Caco-2 (cell line): ENCODE measurements around the gene FNBP1. TPM values are rescaled to one million over a fixed set of nuclear protein-coding genes. Genes with fewer than 3 reads are reported as not detected.

Experiments used
- BruUV-seq: library from RNA; stranded (reverse); fragments of 400-500 nt; replicated peaks from 2 replicates; lab custom pipeline; 2021; lab: Mats Ljungman, UMichigan
- CTCF ChIA-PET: fragments of 300-600 bp; sonication (Branson Sonifier 250); formaldehyde crosslinking; loops from one replicate; lab custom pipeline; 2022; ENCODE audit warnings: antibody characterized with exemption; lab: Charles Lee
- POLR2A ChIA-PET: fragments of 300-600 bp; sonication (Branson Sonifier 250); formaldehyde crosslinking; loops from one replicate; lab custom pipeline; 2022; ENCODE audit warnings: antibody characterized with exemption; lab: Charles Lee
- DNase-seq, 2 experiments: peaks; one replicate each; pipeline versions ENCODE4 v3.0.0 to v3.0.0-alpha.2; 2020 to 2022
- H3K27me3 ChIP-seq: replicated peaks from 2 replicates; pipeline ENCODE4 v1.6.0; 2011; ENCODE audit warnings: low read length; ENCODE audit not compliant: control insufficient read depth, insufficient read depth
- H3K36me3 ChIP-seq: 2 replicates; pipeline ENCODE4 v1.5.1; 2011; ENCODE audit warnings: low read length; ENCODE audit not compliant: control insufficient read depth, insufficient read depth
- H3K4me1 ChIP-seq: fragments of 250-450 bp; sonication (Bioruptor Pico); 2 replicates; pipeline ENCODE4 v1.5.1; 2020; ENCODE audit warnings: mild to moderate bottlenecking
- H3K4me3 ChIP-seq: 2 replicates; pipeline ENCODE4 v1.5.1; 2011; ENCODE audit warnings: low read depth, mild to moderate bottlenecking, control low read depth, low read length
- H3K9me3 ChIP-seq: fragments of 250-450 bp; sonication (Bioruptor Pico); 2 replicates; pipeline ENCODE4 v1.5.1; 2020; ENCODE audit warnings: mild to moderate bottlenecking, moderate library complexity
- H3K27ac Mint-ChIP-seq: one replicate; pipeline ENCODE4 v1.8.0; 2022; ENCODE audit warnings: mixed read lengths; ENCODE audit not compliant: unreplicated experiment
- H3K27me3 Mint-ChIP-seq: one replicate; pipeline ENCODE4 v1.8.0; 2022; ENCODE audit warnings: mixed read lengths; ENCODE audit not compliant: insufficient read depth, unreplicated experiment
- H3K36me3 Mint-ChIP-seq: one replicate; pipeline ENCODE4 v1.8.0; 2022; ENCODE audit warnings: mild to moderate bottlenecking, mixed read lengths; ENCODE audit not compliant: insufficient read depth, unreplicated experiment
- H3K4me1 Mint-ChIP-seq: one replicate; pipeline ENCODE4 v1.8.0; 2022; ENCODE audit warnings: low read depth, mixed read lengths; ENCODE audit not compliant: unreplicated experiment
- H3K4me3 Mint-ChIP-seq: one replicate; pipeline ENCODE4 v1.8.0; 2022; ENCODE audit warnings: mild to moderate bottlenecking, moderate library complexity, mixed read lengths; ENCODE audit not compliant: unreplicated experiment
- H3K9me3 Mint-ChIP-seq: one replicate; pipeline ENCODE4 v1.8.0; 2022; ENCODE audit warnings: mixed read lengths; ENCODE audit not compliant: unreplicated experiment
- CTCF ChIP-seq, 2 experiments: fragments of 200-600 bp in 1 of 2; IDR thresholded peaks; 1 replicate in 1 of 2; 2 replicates in 1 of 2; pipeline versions ENCODE4 v1.5.1 to v1.8.0; 2011 to 2022; ENCODE audit warnings: antibody characterized with exemption in 1 of 2, control low read depth in 1 of 2, inconsistent platforms in 1 of 2, low read depth in 1 of 2, low read length in 1 of 2, mild to moderate bottlenecking in 1 of 2, moderate library complexity in 1 of 2; ENCODE audit not compliant: insufficient read depth in 1 of 2, severe bottlenecking in 1 of 2, unreplicated experiment in 1 of 2
- intact Hi-C: fragments of 100-400 bp; cut with micrococcal nuclease; formaldehyde crosslinking; loops from one replicate; pipeline ENCODE4 v1.10.0; 2022; ENCODE audit not compliant: unreplicated experiment
- total RNA-seq: library from RNA; stranded (reverse); gene quantifications from 2 replicates; pipeline ENCODE4 v1.2.3, GENCODE V29; 2022

Gene FNBP1
- total RNA-seq, 1 experiment from 2014 or later = 33.2 TPM

- peaks cover 10% of the 10 kb centered on the region for H3K4me1 Mint-ChIP-seq
- H3K4me3 ChIP-seq = no peak overlapping the region
- no peak for DNase-seq
- CTCF ChIA-PET = no interaction called here
- H3K36me3 Mint-ChIP-seq = peaks cover 6% of the 10 kb centered on the region
- H3K36me3 ChIP-seq = no peaks in the 10 kb centered on the region
- no TSS peak for BruUV-seq
- intact Hi-C loops = loop anchor here (10.0 kb wide), 1 partner anchor 363 kb away; no protein-coding TSS in a partner anchor
- no peak overlapping the region for H3K27ac Mint-ChIP-seq
- H3K27me3 ChIP-seq = no peaks in the 10 kb centered on the region
- no peaks in the 10 kb centered on the region for H3K27me3 Mint-ChIP-seq
- no peak for TF ChIP-seq CTCF (IDR thresholded peaks at IDR 0.05; ENCODE audit: insufficient read depth in 1 of 2, low read depth in 1 of 2, low read length in 1 of 2, severe bottlenecking in 1 of 2, unreplicated experiment in 1 of 2)
- POLR2A ChIA-PET = no interaction called here
- no peaks in the 10 kb centered on the region for H3K9me3 Mint-ChIP-seq
- no peak overlapping the region for H3K4me3 Mint-ChIP-seq
- peaks cover 18% of the 10 kb centered on the region for H3K4me1 ChIP-seq
- no peaks in the 10 kb centered on the region for H3K9me3 ChIP-seq
Measured at GRCh38 chr9:129881547-129882324, 161.3 kb downstream of the FNBP1 start.

- POLR2A ChIA-PET = no interaction called here
- intact Hi-C loops = loop anchor here (10.0 kb wide), 1 partner anchor 364 kb away; no protein-coding TSS in a partner anchor
- BruUV-seq = no TSS peak
Measured at GRCh38 chr9:129880654-129881546, 162.1 kb downstream of the FNBP1 start.

More at GRCh38 chr9:129880654-129881546, 162.1 kb downstream of the FNBP1 start:
- Mint-ChIP-seq H3K27ac (no peak overlapping the region), H3K27me3 (no peaks in the 10 kb centered on the region), H3K9me3 (no peaks in the 10 kb centered on the region), H3K4me3 (no peak overlapping the region), H3K36me3 (peaks cover 6% of the 10 kb centered on the region), H3K4me1 (peaks cover 10% of the 10 kb centered on the region)
- H3K36me3 ChIP-seq = no peaks in the 10 kb centered on the region
- H3K9me3 ChIP-seq = no peaks in the 10 kb centered on the region
- H3K4me1 ChIP-seq = peaks cover 13% of the 10 kb centered on the region
- no peak for TF ChIP-seq CTCF (IDR thresholded peaks at IDR 0.05; ENCODE audit: insufficient read depth in 1 of 2, low read depth in 1 of 2, low read length in 1 of 2, severe bottlenecking in 1 of 2, unreplicated experiment in 1 of 2)
- DNase-seq = no peak
- CTCF ChIA-PET = no interaction called here
- no peaks in the 10 kb centered on the region for H3K27me3 ChIP-seq
- H3K4me3 ChIP-seq = no peak overlapping the region
